Coronary artery (tissue), 2 donors: ENCODE results near the gene TBL1X.

Experiments used
- DNase-seq: peaks from one replicate; pipeline ENCODE4 v3.0.0-alpha.2; 2017; ENCODE audit warnings: low spot score
- H3K27ac ChIP-seq, 2 donors: fragments of 200-600 bp; sonication (generic); one replicate each; pipeline ENCODE4 v1.5.1; 2016 to 2019
- H3K4me3 ChIP-seq: fragments of 200-600 bp; sonication (generic); 2 replicates; pipeline ENCODE4 v1.5.1; 2016; ENCODE audit warnings: mild to moderate bottlenecking, moderate library complexity
- CTCF ChIP-seq: fragments of 200-600 bp; sonication (generic); IDR thresholded peaks from one replicate; pipeline ENCODE4 v1.5.1; 2019; ENCODE audit warnings: antibody characterized with exemption

The TBL1X gene

GRCh38 chrX:9461087-9461486 is 3.8 kb upstream of the TBL1X start:
- TF ChIP-seq CTCF = no peak
- Histone ChIP-seq H3K4me3 (no peak overlapping the region), H3K27ac (no peak overlapping the region)
- DNase-seq = no peak

GRCh38 chrX:9462456-9462855 is 2.4 kb upstream of the TBL1X start:
- Histone ChIP-seq H3K4me3 (no peak overlapping the region), H3K27ac (peak overlapping the region; percentile 22 to 31)
- no peak for DNase-seq
- no peak for TF ChIP-seq CTCF

- Histone ChIP-seq H3K27ac (peak overlapping the region; percentile 82 to 95), H3K4me3 (peak overlapping the region; percentile 75)
- TF ChIP-seq CTCF = no peak
- no peak for DNase-seq
Observed at GRCh38 chrX:9465380-9466123, 694 bp downstream of the TBL1X start.

- Histone ChIP-seq H3K4me3 (peak overlapping the region; percentile 75), H3K27ac (peak overlapping the region; percentile 82 to 95)
- TF ChIP-seq CTCF = no peak
- peak; percentile 79 for DNase-seq
Observed at GRCh38 chrX:9466124-9466495, 1.3 kb downstream of the TBL1X start.

- peak overlapping the region; percentile 82 to 95 for H3K27ac ChIP-seq
- TF ChIP-seq CTCF = no peak
- no peak for DNase-seq
- peak overlapping the region; percentile 75 for H3K4me3 ChIP-seq
Observed at GRCh38 chrX:9466736-9467135, 1.9 kb downstream of the TBL1X start.

GRCh38 chrX:9467146-9467545 is 2.3 kb downstream of the TBL1X start:
- DNase-seq = no peak
- no peak for TF ChIP-seq CTCF
- H3K4me3 ChIP-seq = peak overlapping the region; percentile 75
- H3K27ac ChIP-seq = peak overlapping the region; percentile 82 to 95

GRCh38 chrX:9467751-9468150 is 2.9 kb downstream of the TBL1X start:
- Histone ChIP-seq H3K4me3 (peak overlapping the region; percentile 75), H3K27ac (peak overlapping the region; percentile 4 to 95)
- TF ChIP-seq CTCF = no peak
- DNase-seq = no peak
